ENCODE data around the gene RPS27. TPM values are rescaled to one million over a fixed set of nuclear protein-coding genes. Genes with fewer than 3 reads are reported as not detected.
"Not testable (repeated sequence)": the region's sequence is repeated elsewhere in the genome, so short reads cannot be mapped to it uniquely, and the experiment has no call there.

RPS27 gene
- total RNA-seq, 4 donors from 2014 or later, result 688 to 4,009 (median 2,458) TPM

DNA sequence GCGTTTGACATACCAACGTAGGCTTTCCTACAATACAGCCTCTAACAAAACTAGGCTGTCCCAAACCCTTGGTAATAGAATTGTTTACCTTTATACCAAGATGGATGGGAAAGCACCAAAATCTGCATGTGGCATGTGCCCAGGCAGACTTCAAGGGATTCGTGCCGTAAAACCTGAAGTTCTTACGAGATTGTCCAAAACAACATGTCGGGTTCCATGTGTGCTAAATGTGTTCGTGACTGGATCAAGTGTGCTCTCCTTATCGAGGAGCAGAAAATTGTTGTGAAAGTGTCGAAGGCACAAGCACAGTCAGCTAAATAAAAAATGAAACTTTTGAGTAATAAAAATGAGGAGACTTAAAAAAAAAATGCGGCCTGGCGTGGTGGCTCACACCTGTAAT lies 5.1 kb downstream of the RPS27 start:
- TF ChIP-seq POLR2A (IDR thresholded peaks at IDR 0.05), result no peak
- TF ChIP-seq, protein P1, sequence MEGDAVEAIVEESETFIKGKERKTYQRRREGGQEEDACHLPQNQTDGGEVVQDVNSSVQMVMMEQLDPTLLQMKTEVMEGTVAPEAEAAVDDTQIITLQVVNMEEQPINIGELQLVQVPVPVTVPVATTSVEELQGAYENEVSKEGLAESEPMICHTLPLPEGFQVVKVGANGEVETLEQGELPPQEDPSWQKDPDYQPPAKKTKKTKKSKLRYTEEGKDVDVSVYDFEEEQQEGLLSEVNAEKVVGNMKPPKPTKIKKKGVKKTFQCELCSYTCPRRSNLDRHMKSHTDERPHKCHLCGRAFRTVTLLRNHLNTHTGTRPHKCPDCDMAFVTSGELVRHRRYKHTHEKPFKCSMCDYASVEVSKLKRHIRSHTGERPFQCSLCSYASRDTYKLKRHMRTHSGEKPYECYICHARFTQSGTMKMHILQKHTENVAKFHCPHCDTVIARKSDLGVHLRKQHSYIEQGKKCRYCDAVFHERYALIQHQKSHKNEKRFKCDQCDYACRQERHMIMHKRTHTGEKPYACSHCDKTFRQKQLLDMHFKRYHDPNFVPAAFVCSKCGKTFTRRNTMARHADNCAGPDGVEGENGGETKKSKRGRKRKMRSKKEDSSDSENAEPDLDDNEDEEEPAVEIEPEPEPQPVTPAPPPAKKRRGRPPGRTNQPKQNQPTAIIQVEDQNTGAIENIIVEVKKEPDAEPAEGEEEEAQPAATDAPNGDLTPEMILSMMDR (IDR thresholded peaks at IDR 0.05), result no peak
- Histone ChIP-seq H3K4me3 (no peak overlapping the region), H3K9me3 (no peaks in the 10 kb centered on the region), H3K27ac (no peak overlapping the region), H3K27me3 (no peaks in the 10 kb centered on the region), H3K36me3 (peaks cover 12 to 46% (median 22%) of the 10 kb centered on the region in 3 donors), H3K4me1 (peaks cover 15 to 33% (median 16%) of the 10 kb centered on the region in 3 donors)
- DNase-seq, result no peak
- 90 to 96% methylated on average over 11 of the region's 11 CpGs for WGBS, 2 donors
- intact Hi-C loops (cut with DNase I), result no loop called here

DNA sequence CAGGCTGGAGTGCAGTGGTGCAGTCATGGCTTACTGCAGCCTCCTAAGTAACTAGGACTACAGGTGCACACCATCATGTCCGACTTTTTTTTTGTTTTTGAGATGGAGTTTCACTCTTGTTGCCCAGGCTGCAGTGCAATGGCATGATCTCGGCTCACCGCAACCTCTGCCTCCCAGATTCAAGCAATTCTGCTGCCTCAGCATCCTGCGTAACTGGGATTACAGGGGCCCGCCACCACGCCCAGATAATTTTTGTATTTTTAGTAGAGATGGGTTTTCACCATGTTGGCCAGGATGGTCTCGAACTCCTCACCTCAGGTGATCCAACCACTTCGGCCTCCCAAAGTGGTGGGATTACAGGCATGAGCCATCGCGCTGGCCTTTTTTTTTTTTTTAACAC lies 6.3 kb downstream of the RPS27 start:
- H3K27ac ChIP-seq; DNase-seq; H3K27me3 ChIP-seq; intact Hi-C loops (cut with DNase I); H3K9me3 ChIP-seq; H3K4me3 ChIP-seq: not testable (repeated sequence)
- peaks cover 10 to 25% (median 10%) of the 10 kb centered on the region in 3 donors for H3K4me1 ChIP-seq
- WGBS, 2 donors, result 85 to 97% methylated on average over 9 to 10 of the region's 10 CpGs
- peaks cover 9 to 43% (median 22%) of the 10 kb centered on the region in 3 donors for H3K36me3 ChIP-seq

DNA sequence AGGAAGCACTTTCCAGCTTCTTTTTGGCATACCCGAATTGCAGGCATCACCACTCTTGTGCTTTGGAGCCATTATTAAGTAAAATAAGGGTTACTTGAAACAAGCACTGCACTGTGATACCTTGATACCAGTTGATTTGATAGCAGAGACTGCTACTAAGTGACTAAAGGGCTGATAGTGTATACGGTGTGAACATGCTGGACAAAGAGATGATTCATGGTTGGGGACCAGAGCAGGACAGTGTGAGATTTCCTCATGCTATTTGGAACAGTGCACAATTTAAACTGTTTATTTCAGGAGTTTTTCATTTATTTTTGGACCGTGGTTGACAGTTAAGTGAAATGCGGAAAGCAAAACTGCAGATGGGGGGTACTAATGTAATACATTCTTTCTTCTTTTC lies 9.9 kb downstream of the RPS27 start:
- Histone ChIP-seq H3K27ac (no peak overlapping the region), H3K36me3 (peaks cover 0 to 8% (median 0%) of the 10 kb centered on the region in 3 donors), H3K27me3 (no peaks in the 10 kb centered on the region), H3K4me3 (no peak overlapping the region), H3K9me3 (no peaks in the 10 kb centered on the region), H3K4me1 (no peaks in the 10 kb centered on the region)
- WGBS, 2 donors, result 76% methylated on average over 4 of the region's 4 CpGs
- TF ChIP-seq, protein P1 (IDR thresholded peaks at IDR 0.05), result no peak
- no peak for TF ChIP-seq POLR2A (IDR thresholded peaks at IDR 0.05)
- intact Hi-C loops (cut with DNase I), result no loop called here
- DNase-seq, result no peak

DNA sequence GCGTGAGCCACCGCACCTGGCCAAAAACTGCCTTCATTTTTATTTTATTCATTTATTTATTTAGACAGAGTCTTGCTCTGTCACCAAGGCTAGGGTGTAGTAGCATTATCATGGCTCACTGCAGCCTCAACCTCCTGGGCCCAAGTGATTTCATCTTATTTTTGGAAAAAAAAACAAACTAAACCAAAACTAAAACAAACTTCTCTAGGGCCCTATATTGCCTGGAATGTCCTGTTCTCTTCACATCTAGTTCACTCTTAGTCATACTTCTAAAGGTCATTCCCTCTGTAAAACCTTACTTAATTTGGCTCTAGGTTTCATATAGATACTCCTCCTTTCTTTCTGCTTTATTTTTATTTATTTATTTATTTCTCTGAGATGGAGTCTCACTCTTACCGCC lies 15.6 kb downstream of the RPS27 start:
- Histone ChIP-seq H3K36me3 (no peaks in the 10 kb centered on the region), H3K4me1 (no peaks in the 10 kb centered on the region), H3K27ac (no peak overlapping the region), H3K9me3 (no peaks in the 10 kb centered on the region), H3K4me3 (no peak overlapping the region), H3K27me3 (no peaks in the 10 kb centered on the region)
- WGBS, 2 donors, result 91 to 96% methylated on average over 3 of the region's 3 CpGs
- no peak for DNase-seq
- TF ChIP-seq, protein P1 (IDR thresholded peaks at IDR 0.05), result no peak
- no peak for TF ChIP-seq POLR2A (IDR thresholded peaks at IDR 0.05)
- intact Hi-C loops (cut with DNase I), result no loop called here

DNA sequence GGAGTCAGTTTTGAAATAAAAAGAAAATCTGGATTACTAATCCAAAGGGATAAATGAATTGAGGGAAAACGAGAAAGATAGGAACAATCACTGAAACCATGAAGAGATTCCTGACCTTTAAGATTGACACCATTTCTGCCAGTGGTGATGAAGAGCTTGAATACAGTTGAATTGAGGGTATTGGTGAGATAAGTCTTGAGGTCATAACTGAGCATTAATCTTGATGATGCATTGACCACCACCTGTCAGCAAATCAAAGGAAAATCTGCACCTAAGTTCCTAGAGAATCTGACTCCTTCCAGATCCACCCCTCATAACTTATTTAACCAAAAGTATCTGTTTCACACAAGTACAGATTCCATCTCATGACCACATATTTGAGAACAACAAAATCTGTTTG lies 21.6 kb downstream of the RPS27 start:
- DNase-seq, result no peak
- WGBS, 2 donors, result 53 to 59% methylated on average over 1 of the region's 1 CpG
- Histone ChIP-seq H3K27ac (no peak overlapping the region), H3K36me3 (no peaks in the 10 kb centered on the region), H3K9me3 (no peaks in the 10 kb centered on the region), H3K27me3 (no peaks in the 10 kb centered on the region), H3K4me1 (no peaks in the 10 kb centered on the region), H3K4me3 (no peak overlapping the region)
- intact Hi-C loops (cut with DNase I), result no loop called here
- TF ChIP-seq, protein P1 (IDR thresholded peaks at IDR 0.05), result no peak
- TF ChIP-seq POLR2A (IDR thresholded peaks at IDR 0.05), result no peak

DNA sequence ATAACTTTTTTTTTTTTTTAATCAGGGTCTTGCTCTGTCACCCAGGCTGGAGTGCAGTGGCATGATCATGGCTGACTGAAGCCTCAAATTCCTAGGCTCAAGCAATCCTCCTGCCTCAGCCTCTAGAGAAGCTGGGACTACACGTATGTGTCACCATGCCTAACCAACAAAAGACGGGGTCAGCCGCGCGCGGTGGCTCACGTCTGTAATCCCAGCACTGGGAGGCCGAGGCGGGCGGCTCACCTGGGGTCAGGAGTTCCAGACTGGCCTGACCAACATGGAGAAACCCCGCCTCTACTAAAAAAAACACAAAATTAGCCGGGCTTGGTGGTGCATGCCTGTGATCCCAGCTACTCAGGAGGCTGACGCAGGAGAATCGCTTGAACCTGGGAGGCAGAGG lies 22.0 kb downstream of the RPS27 start:
- WGBS, 2 donors, result 100% methylated on average over 4 of the region's 14 CpGs; no CpG with 5 or more reads in 1 of the 2 donors
- H3K4me3 ChIP-seq; H3K27ac ChIP-seq; intact Hi-C loops (cut with DNase I); H3K27me3 ChIP-seq; H3K36me3 ChIP-seq; DNase-seq; H3K4me1 ChIP-seq; H3K9me3 ChIP-seq: not testable (repeated sequence)

Measured in esophagus squamous epithelium (tissue), 5 donors.